Epithelial cell of proximal tubule (primary cell): ENCODE results near the gene ATP2B2. TPM values are rescaled to one million over a fixed set of nuclear protein-coding genes. Genes with fewer than 3 reads are reported as not detected.

Experiments
- DNase-seq: peaks from one replicate; pipeline ENCODE4 v3.0.0-alpha.2; 2011; ENCODE audit warnings: low read depth
- H3K4me3 ChIP-seq: 2 replicates; pipeline ENCODE4 v1.5.1; 2011; ENCODE audit warnings: low read depth, mild to moderate bottlenecking, low read length
- total RNA-seq: library from RNA; depleted of rRNA; stranded (reverse); fragments of >200 nt; gene quantifications from 2 replicates; pipeline ENCODE4 v1.2.3, GENCODE V29; 2015
- TF ChIP-seq, protein P1 (sequence below): conservative IDR thresholded peaks from 2 replicates; pipeline ENCODE4 v1.5.1; 2012; ENCODE audit warnings: low read depth, mild to moderate bottlenecking, low read length

ATP2B2 gene
- total RNA-seq, 1 donor from 2014 or later: not detected

DNA sequence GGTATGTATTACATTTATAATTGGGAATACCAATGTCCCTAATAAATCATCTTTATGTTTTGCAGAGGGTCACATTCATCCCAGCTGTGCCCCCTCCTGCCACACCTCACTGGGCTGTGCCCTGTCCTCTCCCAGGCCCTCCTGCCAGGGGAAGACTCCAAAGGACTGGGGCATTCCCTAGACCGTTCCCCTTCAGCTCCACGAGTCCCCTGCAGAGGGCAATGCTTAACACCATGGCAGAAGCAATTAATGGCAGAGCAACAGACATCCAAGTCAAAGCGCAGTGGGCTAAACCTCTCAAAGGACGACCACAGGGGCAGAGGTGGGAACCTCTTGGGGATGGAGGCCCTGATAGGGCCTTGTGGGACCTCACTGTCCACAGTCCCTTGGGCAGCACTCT, 113.1 kb downstream of the ATP2B2 start:
- no peak for DNase-seq
- no peak overlapping the region for H3K4me3 ChIP-seq
- TF ChIP-seq, protein P1, sequence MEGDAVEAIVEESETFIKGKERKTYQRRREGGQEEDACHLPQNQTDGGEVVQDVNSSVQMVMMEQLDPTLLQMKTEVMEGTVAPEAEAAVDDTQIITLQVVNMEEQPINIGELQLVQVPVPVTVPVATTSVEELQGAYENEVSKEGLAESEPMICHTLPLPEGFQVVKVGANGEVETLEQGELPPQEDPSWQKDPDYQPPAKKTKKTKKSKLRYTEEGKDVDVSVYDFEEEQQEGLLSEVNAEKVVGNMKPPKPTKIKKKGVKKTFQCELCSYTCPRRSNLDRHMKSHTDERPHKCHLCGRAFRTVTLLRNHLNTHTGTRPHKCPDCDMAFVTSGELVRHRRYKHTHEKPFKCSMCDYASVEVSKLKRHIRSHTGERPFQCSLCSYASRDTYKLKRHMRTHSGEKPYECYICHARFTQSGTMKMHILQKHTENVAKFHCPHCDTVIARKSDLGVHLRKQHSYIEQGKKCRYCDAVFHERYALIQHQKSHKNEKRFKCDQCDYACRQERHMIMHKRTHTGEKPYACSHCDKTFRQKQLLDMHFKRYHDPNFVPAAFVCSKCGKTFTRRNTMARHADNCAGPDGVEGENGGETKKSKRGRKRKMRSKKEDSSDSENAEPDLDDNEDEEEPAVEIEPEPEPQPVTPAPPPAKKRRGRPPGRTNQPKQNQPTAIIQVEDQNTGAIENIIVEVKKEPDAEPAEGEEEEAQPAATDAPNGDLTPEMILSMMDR: peak; percentile 21

DNA sequence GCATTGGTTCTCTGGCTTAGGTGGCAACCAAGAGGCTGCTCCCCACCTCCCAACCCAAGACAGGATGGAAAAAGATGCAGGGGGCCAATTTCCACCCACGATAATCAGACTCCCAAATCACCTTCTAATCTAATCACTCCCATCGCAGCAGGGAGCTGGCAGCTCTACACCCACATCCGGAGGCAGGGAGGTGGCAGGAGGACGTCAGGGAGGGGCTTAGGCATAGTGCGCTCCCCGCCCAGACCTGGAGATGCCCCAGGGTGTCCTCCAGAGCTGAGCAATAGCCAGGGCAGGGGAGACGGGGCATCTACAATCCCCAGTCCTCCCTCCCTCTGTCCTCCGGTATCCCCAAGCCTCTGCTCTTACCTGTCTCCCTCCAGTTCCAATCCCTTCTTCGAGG, 114.0 kb downstream of the ATP2B2 start:
- H3K4me3 ChIP-seq: no peak overlapping the region
- TF ChIP-seq, protein P1: no peak
- DNase-seq: no peak

DNA sequence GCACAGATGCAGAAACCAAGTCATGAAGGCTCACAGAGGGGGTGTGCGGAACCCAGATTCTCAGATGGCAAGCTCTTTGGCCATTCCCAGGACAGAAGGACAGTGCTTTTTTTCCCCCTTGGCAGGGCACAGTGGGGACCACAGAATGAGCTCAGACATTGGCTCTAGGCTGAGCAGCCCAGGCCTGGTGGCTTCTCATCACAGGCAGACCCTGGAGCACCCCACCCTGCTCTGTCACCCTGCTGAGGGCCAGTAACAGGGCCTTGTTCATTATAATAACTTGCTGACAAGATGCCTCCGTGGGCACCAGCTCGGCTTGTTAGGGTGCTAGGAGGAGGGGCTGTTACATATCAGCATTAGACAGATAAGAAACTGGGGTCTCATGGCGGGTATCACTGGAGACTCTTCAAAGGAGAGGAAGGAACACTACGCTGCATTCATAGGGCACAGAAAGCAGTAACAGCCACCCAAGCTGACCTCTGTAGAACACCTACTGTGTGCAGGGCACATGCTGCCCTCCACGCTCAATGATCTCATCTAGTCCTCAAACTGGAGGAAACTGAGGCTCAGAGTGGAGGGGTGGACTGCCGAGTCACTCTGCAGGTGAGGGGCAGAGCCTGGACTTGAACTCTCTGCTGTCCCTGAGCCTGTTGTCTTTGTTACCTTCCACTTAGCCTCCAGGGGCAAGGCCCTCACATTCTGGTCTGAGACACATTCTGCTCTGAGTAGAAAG, 114.6 kb downstream of the ATP2B2 start:
- no peak for DNase-seq
- H3K4me3 ChIP-seq: no peak overlapping the region
- TF ChIP-seq, protein P1: no peak

DNA sequence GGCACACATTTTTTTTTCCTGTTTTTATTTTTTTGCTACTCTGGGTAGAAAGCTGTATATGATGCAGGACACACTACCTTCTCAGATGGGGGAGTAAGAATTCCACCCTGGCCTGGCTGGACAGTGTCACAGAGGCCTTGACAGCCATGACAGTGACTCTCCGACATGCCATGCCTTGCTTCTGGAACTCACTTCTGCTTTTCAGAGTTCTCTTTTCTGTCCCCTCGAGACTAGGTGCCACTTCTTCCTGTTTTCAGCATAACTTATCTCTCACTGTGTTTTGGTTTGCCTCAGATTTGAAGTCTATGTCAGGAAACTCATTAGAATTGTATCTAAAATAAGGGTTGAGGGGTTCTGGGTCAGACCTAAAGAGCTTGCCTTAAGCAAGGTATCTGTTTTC, 115.4 kb downstream of the ATP2B2 start:
- no peak for DNase-seq
- H3K4me3 ChIP-seq: no peak overlapping the region
- TF ChIP-seq, protein P1: no peak

DNA sequence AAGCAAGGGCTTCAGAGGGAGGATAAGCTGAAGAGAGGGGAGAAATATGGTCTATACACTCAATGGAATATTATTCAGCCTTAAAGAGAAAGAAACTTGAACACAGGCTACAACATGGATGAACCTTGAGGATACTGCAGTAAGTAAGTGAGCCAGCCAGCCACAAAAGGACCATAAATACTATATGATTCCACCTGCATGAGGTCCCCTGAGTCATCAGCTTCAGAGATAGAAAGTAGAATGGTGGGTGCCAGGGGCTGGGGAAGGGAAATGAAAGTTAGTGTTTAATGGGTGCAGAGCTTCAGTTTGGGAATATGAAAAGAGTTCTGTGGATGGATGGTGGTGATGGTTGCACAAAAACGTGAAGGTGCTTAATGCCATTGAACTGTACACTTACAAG, 116.0 kb downstream of the ATP2B2 start:
- DNase-seq: no peak
- H3K4me3 ChIP-seq: no peak overlapping the region
- TF ChIP-seq, protein P1: no peak

DNA sequence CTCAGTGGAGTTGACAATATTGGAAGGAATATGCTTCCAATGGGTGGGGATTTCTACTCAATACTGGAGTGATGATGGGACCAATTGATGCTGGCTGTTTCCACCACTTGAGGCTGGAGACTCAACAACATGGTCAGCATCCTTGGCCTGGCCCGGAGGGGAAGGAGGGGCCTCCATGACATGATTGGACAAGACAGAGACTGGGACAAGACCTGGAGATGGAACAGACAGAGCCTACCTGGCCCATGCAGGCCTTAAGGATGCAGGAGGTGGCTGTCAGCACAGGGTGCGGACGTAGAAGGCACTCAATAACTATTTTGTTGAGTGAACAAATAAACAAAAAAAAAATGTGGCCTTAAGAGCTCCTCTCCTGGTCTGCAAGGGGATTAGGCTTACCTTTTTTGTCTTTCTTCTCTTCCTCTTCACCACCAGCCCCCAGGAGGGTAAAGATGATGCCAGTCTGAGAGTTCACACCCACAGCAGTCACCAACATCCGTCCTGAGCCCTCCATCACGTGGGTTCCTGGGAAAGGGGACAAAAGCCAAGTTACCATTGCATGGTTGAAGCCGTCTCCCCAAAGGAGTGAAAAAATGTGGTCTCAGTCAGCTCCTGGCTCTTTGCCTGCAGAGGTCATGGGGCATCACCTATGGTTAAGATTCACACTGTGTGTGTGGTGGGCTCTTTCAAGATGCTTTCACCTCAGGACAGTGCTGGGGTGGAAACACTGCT, 117.3 kb downstream of the ATP2B2 start:
- no peak overlapping the region for H3K4me3 ChIP-seq
- TF ChIP-seq, protein P1: no peak
- no peak for DNase-seq
